ENCODE measurements around the gene SERPINB13.
"Not testable (repeated sequence)": the region's sequence is repeated elsewhere in the genome, so short reads cannot be mapped to it uniquely, and the experiment has no call there.

The SERPINB13 gene

GRCh38 chr18:63590373-63590772, 3.2 kb downstream of the SERPINB13 start:
- no peak for DNase-seq (ENCODE audit: low spot score)

GRCh38 chr18:63590966-63591695, 4.0 kb downstream of the SERPINB13 start:
- DNase-seq (ENCODE audit: low spot score): no peak

- no peak for DNase-seq (ENCODE audit: low spot score)
Observed at GRCh38 chr18:63591725-63592124, 4.6 kb downstream of the SERPINB13 start.

- no peak for DNase-seq (ENCODE audit: low spot score)
Observed at GRCh38 chr18:63592471-63592870, 5.3 kb downstream of the SERPINB13 start.

GRCh38 chr18:63596964-63597363, 9.8 kb downstream of the SERPINB13 start:
- no peak for DNase-seq (ENCODE audit: low spot score)

GRCh38 chr18:63603355-63603754, 16.2 kb downstream of the SERPINB13 start:
- no peak for DNase-seq (ENCODE audit: low spot score)

- no peak for DNase-seq (ENCODE audit: low spot score)
Observed at GRCh38 chr18:63603772-63604171, 16.6 kb downstream of the SERPINB13 start.

GRCh38 chr18:63604791-63605567, 17.8 kb downstream of the SERPINB13 start:
- no peak for DNase-seq (ENCODE audit: low spot score)

GRCh38 chr18:63606526-63606925, 19.4 kb downstream of the SERPINB13 start:
- no peak for DNase-seq (ENCODE audit: low spot score)

- no peak for DNase-seq (ENCODE audit: low spot score)
Observed at GRCh38 chr18:63613420-63613819, 26.3 kb downstream of the SERPINB13 start.

- DNase-seq (ENCODE audit: low spot score): no peak
Observed at GRCh38 chr18:63617049-63617914, 30.1 kb downstream of the SERPINB13 start.

GRCh38 chr18:63617915-63618234, 30.7 kb downstream of the SERPINB13 start:
- DNase-seq (ENCODE audit: low spot score): no peak

- no peak for DNase-seq (ENCODE audit: low spot score)
Observed at GRCh38 chr18:63619661-63620060, 32.5 kb downstream of the SERPINB13 start.

- DNase-seq (ENCODE audit: low spot score): no peak
Observed at GRCh38 chr18:63624863-63625262, 37.7 kb downstream of the SERPINB13 start.

GRCh38 chr18:63626431-63626830, 39.3 kb downstream of the SERPINB13 start:
- DNase-seq (ENCODE audit: low spot score): no peak

GRCh38 chr18:63627819-63628218, 40.7 kb downstream of the SERPINB13 start:
- DNase-seq (ENCODE audit: low spot score): no peak

- DNase-seq (ENCODE audit: low spot score): no peak
Observed at GRCh38 chr18:63637703-63638102, 50.6 kb downstream of the SERPINB13 start.

- not testable (repeated sequence) for DNase-seq (ENCODE audit: low spot score)
Observed at GRCh38 chr18:63641157-63641680, 54.1 kb downstream of the SERPINB13 start.

GRCh38 chr18:63642668-63643356, 55.7 kb downstream of the SERPINB13 start:
- not testable (repeated sequence) for DNase-seq (ENCODE audit: low spot score)

GRCh38 chr18:63644142-63644541, 57.0 kb downstream of the SERPINB13 start, which contains the start of gene SERPINB4:
Gene SERPINB4, minus strand, starts transcription at chr18:63644256. Its CDS starts 679 bp downstream, at chr18:63643577.
- not testable (repeated sequence) for DNase-seq (ENCODE audit: low spot score)

- not testable (repeated sequence) for DNase-seq (ENCODE audit: low spot score)
Observed at GRCh38 chr18:63644694-63645093, 57.6 kb downstream of the SERPINB13 start.

- DNase-seq (ENCODE audit: low spot score): no peak
Observed at GRCh38 chr18:63646936-63647335, 59.8 kb downstream of the SERPINB13 start.
